A549 (cell line): ENCODE results near the gene MMP24OS.

Experiments
- CTCF ChIP-seq: fragments of >200 bp; sonication (Bioruptor Twin); formaldehyde crosslinking; IDR thresholded peaks from 3 replicates; pipeline ENCODE4 v1.5.1; 2016
- POLR2A ChIP-seq: IDR thresholded peaks from 2 replicates; pipeline ENCODE4 v1.6.1; 2012; ENCODE audit warnings: mild to moderate bottlenecking, low read length

- TF ChIP-seq CTCF (no peak), POLR2A (no peak)
These were observed 48.3 kb upstream of the MMP24OS start for GRCh38 chr20:35326021-35326739.
